ENCODE results near the gene TACC2.
"Not testable (repeated sequence)": the region's sequence is repeated elsewhere in the genome, so short reads cannot be mapped to it uniquely, and the experiment has no call there.

The TACC2 gene

DNA sequence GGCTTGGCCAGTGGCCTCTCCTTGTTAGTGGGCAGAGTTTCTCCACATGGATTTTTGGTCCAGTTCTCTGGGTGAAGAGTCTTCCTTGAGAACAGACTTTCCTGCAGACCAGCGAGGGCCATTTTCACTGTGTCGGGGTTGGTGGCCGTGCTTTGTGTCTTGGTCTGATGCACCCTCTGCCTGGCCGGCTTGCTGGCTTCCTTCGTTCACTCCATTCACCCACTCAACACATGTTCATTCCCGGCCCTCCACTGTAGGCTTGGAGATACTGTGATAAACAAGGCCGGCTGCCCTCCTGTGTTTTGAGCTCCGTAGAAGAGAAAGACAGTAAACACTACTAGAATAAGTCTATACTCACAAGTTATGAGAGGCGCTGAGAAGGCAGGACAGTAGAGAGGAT lies 205.3 kb downstream of the TACC2 start:
- H3K4me3 ChIP-seq (ENCODE audit: low read depth, low read length): no peak overlapping the region
- no peak for DNase-seq (ENCODE audit: low read depth)
- TF ChIP-seq, protein P1, sequence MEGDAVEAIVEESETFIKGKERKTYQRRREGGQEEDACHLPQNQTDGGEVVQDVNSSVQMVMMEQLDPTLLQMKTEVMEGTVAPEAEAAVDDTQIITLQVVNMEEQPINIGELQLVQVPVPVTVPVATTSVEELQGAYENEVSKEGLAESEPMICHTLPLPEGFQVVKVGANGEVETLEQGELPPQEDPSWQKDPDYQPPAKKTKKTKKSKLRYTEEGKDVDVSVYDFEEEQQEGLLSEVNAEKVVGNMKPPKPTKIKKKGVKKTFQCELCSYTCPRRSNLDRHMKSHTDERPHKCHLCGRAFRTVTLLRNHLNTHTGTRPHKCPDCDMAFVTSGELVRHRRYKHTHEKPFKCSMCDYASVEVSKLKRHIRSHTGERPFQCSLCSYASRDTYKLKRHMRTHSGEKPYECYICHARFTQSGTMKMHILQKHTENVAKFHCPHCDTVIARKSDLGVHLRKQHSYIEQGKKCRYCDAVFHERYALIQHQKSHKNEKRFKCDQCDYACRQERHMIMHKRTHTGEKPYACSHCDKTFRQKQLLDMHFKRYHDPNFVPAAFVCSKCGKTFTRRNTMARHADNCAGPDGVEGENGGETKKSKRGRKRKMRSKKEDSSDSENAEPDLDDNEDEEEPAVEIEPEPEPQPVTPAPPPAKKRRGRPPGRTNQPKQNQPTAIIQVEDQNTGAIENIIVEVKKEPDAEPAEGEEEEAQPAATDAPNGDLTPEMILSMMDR (IDR thresholded peaks at IDR 0.05; ENCODE audit: control insufficient read depth, extremely low read depth, insufficient read depth): no peak

GRCh38 chr10:122196218-122196617 lies 207.3 kb downstream of the TACC2 start:
- no peak overlapping the region for H3K4me3 ChIP-seq (ENCODE audit: low read depth, low read length)
- TF ChIP-seq, protein P1 (IDR thresholded peaks at IDR 0.05; ENCODE audit: control insufficient read depth, extremely low read depth, insufficient read depth): no peak
- no peak for DNase-seq (ENCODE audit: low read depth)

DNA sequence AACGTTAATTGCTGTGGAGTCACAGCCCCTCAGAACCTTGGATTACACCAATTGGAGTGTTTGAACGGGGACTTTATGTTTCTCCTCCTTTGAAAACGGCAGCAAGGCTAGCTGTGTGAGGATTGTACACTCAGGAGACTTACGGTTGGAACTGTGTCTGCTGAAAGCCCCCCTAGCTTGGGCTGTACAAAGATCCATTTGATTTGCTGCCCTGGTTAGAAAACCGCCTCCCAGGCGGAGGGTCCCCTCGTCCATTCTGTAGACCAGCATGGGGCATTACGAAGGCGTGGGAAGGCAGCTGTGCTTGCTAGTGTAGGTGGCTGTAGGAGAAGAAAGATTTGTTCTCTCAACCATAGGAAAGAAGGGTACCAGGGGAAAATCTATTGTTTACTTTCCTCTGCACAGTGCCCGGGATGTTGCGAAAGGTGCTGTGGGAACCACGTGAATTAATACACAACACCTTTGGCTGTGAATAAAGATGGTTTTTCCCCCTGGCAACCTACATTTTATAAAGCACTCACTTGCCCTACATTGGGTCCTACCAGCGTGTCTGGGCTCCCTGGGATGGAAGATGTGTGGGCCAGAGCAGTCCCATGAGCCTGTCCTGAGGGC lies 208.8 kb downstream of the TACC2 start:
- TF ChIP-seq, protein P1 (IDR thresholded peaks at IDR 0.05; ENCODE audit: control insufficient read depth, extremely low read depth, insufficient read depth): no peak
- no peak overlapping the region for H3K4me3 ChIP-seq (ENCODE audit: low read depth, low read length)
- no peak for DNase-seq (ENCODE audit: low read depth)

- no peak for DNase-seq (ENCODE audit: low read depth)
- TF ChIP-seq, protein P1 (IDR thresholded peaks at IDR 0.05; ENCODE audit: control insufficient read depth, extremely low read depth, insufficient read depth): no peak
- H3K4me3 ChIP-seq (ENCODE audit: low read depth, low read length): no peak overlapping the region
These were observed 209.7 kb downstream of the TACC2 start for GRCh38 chr10:122198631-122199030.

GRCh38 chr10:122199070-122199469 lies 210.1 kb downstream of the TACC2 start:
- TF ChIP-seq, protein P1 (IDR thresholded peaks at IDR 0.05; ENCODE audit: control insufficient read depth, extremely low read depth, insufficient read depth): no peak
- DNase-seq (ENCODE audit: low read depth): no peak
- H3K4me3 ChIP-seq (ENCODE audit: low read depth, low read length): no peak overlapping the region

DNA sequence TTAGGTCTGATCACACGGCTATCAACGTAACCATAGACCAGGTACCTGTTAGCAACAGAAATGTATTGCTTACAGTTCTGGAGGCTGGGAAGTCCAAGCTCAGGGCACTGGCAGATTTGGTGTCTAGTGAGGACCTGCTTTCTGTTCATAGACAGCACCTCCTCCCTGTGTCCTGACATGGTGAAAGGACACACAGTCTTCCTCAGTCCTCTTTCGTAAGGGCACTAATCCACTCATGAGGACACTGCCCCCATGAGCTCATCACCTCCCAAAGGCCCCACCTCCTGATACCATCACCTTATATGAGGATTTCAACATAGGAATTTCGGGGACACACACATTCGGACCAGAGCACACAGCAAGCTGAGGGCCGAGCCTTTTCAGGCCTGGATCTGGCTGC lies 210.7 kb downstream of the TACC2 start:
- TF ChIP-seq, protein P1 (IDR thresholded peaks at IDR 0.05; ENCODE audit: control insufficient read depth, extremely low read depth, insufficient read depth): no peak
- DNase-seq (ENCODE audit: low read depth): no peak

GRCh38 chr10:122201401-122201800 lies 212.4 kb downstream of the TACC2 start:
- no peak for DNase-seq (ENCODE audit: low read depth)
- TF ChIP-seq, protein P1 (IDR thresholded peaks at IDR 0.05; ENCODE audit: control insufficient read depth, extremely low read depth, insufficient read depth): no peak
- no peak overlapping the region for H3K4me3 ChIP-seq (ENCODE audit: low read depth, low read length)

More for the DNA sequence above, 210.7 kb downstream of the TACC2 start:
- H3K4me3 ChIP-seq (ENCODE audit: low read depth, low read length): no peak overlapping the region

GRCh38 chr10:122203180-122203579 lies 214.2 kb downstream of the TACC2 start:
- not testable (repeated sequence) for DNase-seq (ENCODE audit: low read depth); H3K4me3 ChIP-seq (ENCODE audit: low read depth, low read length)

Measured in LNCaP clone FGC (cell line).